Activated naive CD4-positive, alpha-beta T cell treated with Interleukin-2 at 50 U/mL for 16 hours (primary cell): ENCODE measurements around the gene STK17A.
"Not testable (repeated sequence)": the region's sequence is repeated elsewhere in the genome, so short reads cannot be mapped to it uniquely, and the experiment has no call there.

ENCODE experiments used
- DNase-seq: peaks from one replicate; pipeline ENCODE4 v3.0.0-alpha.2; 2020

STK17A gene

GRCh38 chr7:43660141-43660540 lies 77.2 kb downstream of the STK17A start:
- DNase-seq, result no peak

DNA sequence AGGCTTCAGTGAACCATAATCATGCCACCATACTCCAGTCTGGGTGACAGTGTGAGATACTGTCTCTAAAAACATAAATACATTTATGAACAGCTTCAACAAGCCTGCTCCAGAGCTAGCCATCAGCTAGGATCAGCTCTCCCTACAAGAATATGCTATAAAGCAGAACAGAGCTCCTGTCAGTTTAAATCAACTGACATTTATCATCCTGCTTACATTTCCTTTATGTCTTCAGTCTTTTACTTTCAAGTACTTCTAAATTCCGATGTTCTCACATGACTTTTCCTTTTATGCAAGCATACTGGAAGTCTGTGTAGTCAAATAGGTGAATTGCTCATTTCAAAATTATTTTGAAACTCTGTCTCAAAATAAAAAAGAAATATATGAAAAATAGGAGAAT lies 81.8 kb downstream of the STK17A start:
- no peak for DNase-seq

DNA sequence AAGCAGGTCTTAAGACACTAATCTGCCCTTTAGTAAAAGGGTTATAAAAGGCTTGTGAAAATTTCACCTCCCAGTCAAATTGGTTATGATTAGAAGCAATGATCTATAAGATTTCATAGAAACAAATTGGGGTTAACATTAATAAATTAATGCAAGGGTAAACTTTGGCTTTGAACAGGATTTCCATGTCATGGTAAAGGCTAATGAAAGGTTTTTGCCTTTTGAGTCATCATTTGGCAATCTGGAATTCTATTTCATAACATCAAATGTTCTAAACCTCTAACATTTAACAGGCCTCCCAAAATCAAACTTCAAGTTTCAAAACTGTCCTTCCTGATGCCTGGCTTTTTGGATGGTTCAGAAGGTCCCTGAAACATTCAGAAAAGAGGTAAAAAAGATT lies 84.0 kb downstream of the STK17A start:
- DNase-seq, result no peak

- DNase-seq, result no peak
These were observed 85.1 kb downstream of the STK17A start for GRCh38 chr7:43668035-43668434.

DNA sequence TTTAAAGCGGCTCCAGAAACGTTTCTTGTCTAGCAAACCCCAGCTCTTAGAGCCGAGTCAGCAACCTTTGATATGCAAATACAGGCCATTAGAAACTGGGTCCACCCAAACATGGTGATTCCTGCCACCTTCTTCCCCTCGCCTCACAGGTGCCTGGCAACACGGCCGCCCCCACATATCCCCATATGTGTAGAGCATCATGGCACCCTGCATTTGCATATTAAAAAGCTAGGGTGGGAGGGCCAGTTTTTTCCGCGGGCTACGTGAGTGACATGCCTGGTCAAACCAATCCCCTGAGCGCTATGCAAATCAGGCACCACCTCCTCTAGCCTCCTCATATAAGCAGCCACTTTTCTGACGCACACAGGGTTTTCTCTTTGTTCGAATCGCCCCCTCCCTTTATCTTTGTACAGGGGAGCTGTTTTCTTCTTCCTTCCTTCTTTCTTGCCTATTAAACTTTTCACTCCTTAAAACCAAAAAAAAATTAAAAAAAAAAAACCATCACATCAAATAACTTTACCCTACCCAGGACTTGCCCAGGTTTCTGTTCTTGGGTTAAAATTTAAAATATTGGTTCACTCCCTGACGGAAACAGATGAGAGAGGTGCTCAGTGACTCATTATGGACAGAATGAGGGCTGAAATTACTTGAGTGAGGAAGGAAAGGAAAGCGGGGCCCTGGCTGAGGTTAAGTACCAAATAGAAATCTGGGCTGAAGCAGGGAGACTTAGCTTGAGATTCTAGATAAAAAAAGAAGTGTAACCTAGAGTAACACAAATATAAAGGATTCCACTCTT lies 86.6 kb downstream of the STK17A start:
- peak; percentile 86 for DNase-seq

DNA sequence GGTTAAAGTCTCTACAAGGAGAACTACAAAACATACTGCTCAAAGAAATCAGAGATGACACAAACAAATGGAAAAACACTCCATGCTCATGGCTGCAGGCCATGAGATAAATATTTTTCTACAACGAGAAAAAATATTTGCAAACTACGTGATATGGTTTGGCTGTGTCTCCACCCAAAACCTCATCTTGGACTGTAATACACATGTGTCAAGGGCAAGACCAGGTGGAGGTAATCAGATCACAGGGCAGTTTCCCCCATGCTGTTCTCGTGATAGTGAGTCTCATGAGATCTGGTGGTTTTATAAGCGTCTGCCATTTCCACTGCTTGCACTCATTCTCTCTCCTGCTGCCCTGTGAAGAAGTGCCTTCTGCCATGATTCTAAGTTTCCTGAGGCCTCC lies 88.6 kb downstream of the STK17A start:
- no peak for DNase-seq

DNA sequence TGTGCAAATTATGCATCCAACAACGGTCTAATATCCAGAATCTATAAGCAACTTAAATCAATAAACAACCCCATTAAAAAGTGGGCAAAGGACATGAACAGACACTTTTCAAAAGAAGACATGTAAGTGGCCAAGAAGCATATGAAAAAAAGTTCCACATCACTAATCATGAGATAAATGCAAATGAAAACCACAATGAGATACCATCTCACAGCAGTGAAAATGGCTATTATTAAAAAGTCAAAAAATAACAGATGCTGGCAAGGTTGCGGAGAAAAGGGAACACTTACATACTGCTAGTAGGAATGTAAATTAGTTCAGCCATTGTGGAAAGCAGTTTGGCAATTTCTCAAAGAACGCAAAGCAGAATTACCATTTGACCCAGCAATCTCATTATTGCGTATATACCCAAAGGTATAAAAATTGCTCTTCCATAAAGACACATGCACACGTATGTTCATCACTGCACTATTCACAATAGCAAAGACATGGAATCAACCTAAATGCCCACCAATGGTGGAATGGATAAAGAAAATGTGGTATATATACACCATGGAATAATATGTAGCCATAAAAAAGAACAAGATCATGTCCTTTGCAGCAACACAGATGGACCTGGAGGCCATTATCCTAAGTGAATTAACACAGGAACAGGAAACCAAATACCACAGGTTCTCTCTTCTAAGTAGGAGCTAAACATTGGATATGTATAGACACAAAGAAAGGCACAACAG lies 90.5 kb downstream of the STK17A start:
- DNase-seq, result not testable (repeated sequence)

DNA sequence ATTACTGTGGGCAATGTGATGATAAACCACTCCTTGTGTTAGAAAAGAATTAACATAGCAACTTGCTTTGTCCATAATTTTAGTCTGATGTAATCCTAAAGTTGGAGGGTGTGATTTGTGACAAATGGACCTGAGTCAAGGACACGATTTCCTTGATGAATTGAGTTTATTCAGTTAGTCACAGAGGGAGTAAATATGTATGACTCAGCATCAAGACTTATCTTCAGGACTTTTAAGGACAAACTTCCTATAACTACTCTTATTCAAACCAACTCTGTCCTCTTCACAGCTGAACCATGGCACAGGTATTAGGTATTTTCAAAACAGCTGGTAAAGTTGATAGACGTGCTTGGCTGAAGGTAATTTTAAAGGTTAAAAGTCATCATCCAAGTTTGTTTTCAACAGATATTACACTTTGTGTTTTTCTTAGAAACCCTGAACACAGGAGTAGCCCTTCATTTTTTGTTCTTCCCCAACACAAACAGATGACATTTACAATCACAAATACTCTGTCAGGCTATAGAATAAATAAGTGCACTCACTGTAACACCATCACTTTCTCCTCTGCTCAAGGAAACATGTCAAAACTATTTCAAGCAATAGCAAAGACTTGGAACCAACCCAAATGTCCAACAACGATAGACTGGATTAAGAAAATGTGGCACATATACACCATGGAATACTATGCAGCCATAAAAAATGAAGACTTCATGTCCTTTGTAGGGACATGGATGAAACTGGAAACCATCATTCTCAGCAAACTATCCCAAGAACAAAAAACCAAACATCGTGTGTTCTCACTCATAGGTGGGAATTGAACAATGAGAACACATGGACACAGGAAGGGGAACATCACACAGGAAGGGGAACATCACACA lies 91.9 kb downstream of the STK17A start:
- no peak for DNase-seq
